ENCODE data around the gene COL18A1.

- TF ChIP-seq CTCF (conservative IDR thresholded peaks at IDR 0.05; ENCODE audit: low read length) (no peak), EZH2phosphoT487 (IDR thresholded peaks at IDR 0.05; ENCODE audit: borderline replicate concordance) (no peak)
Observed at GRCh38 chr21:45420061-45421041, 15.4 kb downstream of the COL18A1 start.

All from Loucy (cell line).